Activated CD4-positive, alpha-beta T cell treated with anti-CD3 and anti-CD28 coated beads for 48 hours (primary cell): ENCODE results near the gene GCFC2.
"Not testable (repeated sequence)": the region's sequence is repeated elsewhere in the genome, so short reads cannot be mapped to it uniquely, and the experiment has no call there.

ENCODE experiments used
- DNase-seq: peaks from one replicate; pipeline ENCODE4 v3.0.0-alpha.2; 2020

GCFC2 gene

GRCh38 chr2:75679556-75679955 lies 31.2 kb downstream of the GCFC2 start:
- no peak for DNase-seq

DNA sequence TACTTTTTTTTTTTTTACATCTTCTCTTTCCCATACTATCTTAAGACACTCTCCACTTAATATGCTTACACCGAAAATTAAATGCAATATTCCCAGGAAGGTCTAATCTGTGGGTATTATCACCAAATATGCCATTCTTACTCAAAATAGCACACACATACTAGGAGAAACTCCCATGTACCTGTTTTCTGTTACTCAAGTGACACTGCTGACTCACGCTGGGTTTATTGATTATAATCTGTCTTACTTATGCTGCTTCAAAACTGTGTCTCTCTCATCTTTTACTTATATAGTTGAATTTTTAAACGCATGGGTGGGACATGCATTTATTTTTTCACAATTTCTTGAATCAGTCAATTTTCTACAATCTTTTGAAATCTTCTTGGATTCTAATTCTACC lies 34.3 kb downstream of the GCFC2 start:
- no peak for DNase-seq

DNA sequence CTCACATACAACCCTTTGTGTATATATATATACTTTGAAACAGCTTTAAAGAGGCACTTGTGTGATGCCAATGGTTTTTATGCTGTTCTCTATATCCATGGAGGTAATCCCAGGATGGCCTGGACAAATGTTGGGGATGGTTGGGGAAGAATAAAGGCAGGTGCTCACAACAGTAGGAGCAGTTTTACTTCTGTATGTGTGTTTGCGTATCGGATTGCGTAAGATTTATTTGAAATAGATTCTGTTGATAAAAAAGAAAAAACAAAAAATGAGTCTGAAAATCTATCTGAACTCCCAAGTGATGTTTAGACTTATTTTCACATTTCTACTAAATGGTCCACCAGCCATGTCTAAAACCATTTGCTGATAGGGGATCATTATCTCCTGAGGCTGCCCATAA lies 34.8 kb downstream of the GCFC2 start:
- DNase-seq, result no peak

- DNase-seq, result not testable (repeated sequence)
Observed at GRCh38 chr2:75675423-75675822, 35.3 kb downstream of the GCFC2 start.

GRCh38 chr2:75667884-75668283 lies 42.8 kb downstream of the GCFC2 start:
- DNase-seq, result no peak

DNA sequence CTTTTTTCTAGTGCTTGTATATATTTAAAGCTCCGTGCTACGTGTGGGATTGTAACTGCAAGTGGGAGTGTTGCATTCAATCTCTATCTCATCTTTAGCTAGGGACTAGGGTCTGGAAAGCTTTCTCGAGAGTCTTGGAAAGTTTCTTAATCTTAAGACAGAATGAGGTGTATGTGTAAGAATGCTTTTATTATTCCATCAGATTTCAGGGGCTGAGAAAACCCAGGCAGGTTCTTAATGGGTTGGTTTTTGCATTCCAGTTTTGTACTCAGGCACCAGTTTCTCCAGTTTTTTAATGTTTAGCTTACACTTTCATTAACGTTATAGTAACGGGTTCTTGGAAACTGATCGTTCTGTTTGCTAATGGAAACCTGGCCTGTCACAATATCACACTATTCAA lies 43.8 kb downstream of the GCFC2 start:
- no peak for DNase-seq

DNA sequence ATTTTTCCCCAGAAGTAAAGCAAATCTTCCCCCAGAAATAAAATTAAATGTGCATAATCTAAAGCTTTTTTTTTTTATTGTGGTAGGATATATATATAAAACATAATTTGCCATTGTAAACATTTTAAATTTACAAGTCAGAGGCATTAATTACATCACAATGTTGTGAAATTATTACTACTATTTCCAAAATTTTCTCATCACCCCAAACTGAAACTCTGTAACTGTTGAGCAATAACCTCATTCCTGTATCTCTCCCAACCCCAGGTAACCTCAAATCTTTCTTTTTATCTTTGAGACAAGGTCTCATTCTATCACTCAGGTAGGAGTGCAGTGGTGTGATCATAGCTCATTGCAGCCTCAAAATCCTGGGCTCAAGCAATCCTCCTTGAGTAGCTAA lies 52.9 kb downstream of the GCFC2 start:
- no peak for DNase-seq

DNA sequence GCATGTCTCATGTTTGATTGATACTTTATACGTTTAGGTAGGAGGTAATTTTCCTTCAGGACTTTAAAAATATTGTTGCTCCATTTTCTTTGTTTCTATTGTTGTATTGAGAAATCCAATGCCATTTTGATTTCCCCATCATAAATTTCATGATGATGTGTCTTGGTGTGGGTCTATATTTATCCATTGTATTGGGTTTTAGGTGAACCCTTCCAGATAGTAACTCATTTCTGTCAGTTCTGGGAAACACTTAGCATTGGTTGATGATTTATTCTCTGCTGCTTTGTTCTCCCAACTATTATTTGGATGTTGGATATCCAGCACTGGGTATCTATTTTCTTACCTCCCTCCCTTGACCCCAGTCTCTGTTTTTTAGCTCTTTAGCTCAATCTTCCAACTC lies 54.2 kb downstream of the GCFC2 start:
- no peak for DNase-seq

DNA sequence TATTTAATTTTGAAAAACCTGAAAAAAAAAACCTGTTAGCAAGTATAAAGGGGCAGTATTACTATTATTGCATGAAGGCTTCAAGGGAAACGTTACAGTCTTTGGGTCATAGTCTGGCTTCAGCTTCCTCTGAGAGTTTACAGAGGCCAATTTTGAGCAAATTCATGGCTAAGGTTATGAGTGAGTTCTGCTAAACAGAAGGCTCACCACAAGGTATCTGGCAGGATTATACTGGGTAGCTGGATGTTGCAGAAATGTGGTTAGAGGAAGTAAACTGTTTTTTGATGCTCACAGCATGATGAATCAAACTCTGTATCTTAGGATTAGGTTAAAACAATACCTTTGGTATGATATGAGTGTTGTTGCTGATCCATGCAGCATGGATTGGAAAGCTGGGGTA lies 54.9 kb downstream of the GCFC2 start:
- DNase-seq, result no peak

DNA sequence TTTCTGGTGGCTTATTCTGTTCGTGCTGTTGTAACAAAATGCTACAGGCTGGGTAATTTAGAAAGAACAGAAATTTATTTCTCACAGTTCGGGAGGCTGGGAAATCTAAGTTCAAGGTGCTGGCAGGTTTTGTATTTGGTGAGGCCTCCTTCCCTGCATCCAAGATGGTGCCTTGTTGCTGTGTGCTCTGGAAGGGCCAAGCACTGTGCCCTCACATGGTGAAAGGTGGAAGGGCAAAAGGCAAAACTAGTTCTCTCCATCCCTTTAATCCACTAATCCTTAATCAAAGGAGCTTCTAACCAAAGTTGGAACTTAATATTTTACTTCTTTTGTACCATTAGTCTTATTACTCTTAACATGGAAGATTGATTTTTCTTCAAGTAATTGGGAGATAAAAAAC lies 56.7 kb downstream of the GCFC2 start:
- DNase-seq, result no peak

GRCh38 chr2:75647771-75648170 lies 62.9 kb downstream of the GCFC2 start:
- DNase-seq, result peak; percentile 10

- peak; percentile 83 for DNase-seq
Observed at GRCh38 chr2:75646583-75647425, 63.9 kb downstream of the GCFC2 start, which contains the start of gene MRPL19. TSS of gene MRPL19 (plus strand) at chr2:75646783. CDS start at chr2:75646808, 25 bp downstream.

GRCh38 chr2:75646090-75646582 lies 64.6 kb downstream of the GCFC2 start:
- DNase-seq, result peak; percentile 9

GRCh38 chr2:75645643-75646042 lies 65.1 kb downstream of the GCFC2 start:
- no peak for DNase-seq

DNA sequence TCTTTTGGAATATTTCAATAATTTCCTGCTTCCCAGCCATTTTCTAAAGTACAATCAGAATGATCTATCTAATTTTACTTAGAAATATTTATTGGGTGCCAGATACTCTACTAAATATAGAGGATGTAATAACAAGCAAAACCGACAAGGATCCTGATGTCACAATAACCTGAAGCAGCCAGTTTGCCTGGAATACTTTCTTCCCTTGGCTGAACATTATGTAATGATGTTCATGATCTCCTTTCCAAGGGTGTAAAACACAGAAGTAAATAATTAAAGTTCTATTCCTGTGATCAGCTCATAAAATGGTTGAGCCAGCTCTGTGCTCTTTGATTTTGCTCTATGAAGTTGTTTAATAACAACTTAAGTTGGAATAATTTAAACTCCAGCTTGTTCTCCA lies 66.7 kb downstream of the GCFC2 start:
- no peak for DNase-seq

- no peak for DNase-seq
Observed at GRCh38 chr2:75641587-75641986, 69.1 kb downstream of the GCFC2 start.

GRCh38 chr2:75640621-75641121 lies 70.0 kb downstream of the GCFC2 start:
- DNase-seq, result peak; percentile 71

- no peak for DNase-seq
Observed at GRCh38 chr2:75637568-75637967, 73.1 kb downstream of the GCFC2 start.

DNA sequence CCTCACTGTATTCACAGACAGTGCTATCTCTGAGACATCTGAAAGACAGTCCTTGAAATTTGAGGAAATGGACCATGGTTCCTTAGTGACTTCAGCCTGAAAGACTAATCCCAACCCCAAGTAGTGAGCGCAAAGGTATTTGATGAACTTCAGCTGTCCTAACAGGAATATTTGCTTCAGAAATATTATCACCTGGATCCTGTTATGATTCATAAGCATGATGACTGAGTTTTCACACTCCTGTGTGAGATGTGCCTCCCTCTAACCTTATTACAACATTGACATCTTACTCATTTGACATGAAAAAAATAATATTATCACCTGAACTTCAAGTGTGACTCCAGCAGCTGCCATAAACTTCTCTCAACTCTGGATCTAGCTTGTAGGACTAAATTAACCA lies 75.8 kb downstream of the GCFC2 start:
- DNase-seq, result no peak

- DNase-seq, result no peak
Observed at GRCh38 chr2:75633620-75634019, 77.1 kb downstream of the GCFC2 start.

GRCh38 chr2:75632813-75633212 lies 77.9 kb downstream of the GCFC2 start:
- DNase-seq, result no peak

DNA sequence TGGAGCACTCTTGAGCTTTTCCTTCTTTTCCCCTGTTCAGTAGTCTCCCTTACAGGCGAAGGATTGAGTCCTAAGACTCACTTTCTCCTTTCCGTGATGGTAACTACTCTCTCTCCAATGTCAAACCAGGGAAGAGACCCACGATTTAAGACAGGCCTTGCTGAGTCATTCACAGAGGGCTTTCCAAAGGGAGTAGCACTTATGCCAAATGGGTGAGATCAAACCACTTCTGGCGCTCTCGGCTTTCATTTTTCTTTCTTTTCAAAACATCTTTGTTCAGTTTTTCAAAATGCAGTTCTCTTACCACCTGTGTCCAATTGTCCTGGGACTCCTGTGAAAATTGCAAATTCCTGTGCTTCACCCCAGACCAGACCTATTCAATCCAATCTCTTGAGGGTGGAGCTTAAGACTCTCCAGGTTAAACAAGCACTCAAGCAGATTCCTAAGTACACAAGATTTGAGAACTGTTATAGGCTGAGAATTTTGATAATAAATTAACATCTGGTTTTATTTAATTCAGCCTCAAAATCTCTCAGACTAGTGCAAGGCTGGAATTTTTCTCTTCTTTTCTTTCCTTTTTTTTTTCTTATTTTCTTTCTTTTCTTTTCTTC lies 78.5 kb downstream of the GCFC2 start:
- DNase-seq, result no peak

GRCh38 chr2:75627902-75628504 lies 82.7 kb downstream of the GCFC2 start:
- DNase-seq, result peak; percentile 80

- DNase-seq, result no peak
Observed at GRCh38 chr2:75622929-75623328, 87.8 kb downstream of the GCFC2 start.
